HG03039 (cell line): ENCODE results near the gene PPP1R9B.

Source experiments
- ATAC-seq: cut with Tn5 transposase; IDR thresholded peaks from one replicate; pipeline ENCODE4 v1.9.1; 2021; ENCODE audit warnings: mild to moderate bottlenecking, moderate library complexity; ENCODE audit not compliant: unreplicated experiment

PPP1R9B gene

DNA sequence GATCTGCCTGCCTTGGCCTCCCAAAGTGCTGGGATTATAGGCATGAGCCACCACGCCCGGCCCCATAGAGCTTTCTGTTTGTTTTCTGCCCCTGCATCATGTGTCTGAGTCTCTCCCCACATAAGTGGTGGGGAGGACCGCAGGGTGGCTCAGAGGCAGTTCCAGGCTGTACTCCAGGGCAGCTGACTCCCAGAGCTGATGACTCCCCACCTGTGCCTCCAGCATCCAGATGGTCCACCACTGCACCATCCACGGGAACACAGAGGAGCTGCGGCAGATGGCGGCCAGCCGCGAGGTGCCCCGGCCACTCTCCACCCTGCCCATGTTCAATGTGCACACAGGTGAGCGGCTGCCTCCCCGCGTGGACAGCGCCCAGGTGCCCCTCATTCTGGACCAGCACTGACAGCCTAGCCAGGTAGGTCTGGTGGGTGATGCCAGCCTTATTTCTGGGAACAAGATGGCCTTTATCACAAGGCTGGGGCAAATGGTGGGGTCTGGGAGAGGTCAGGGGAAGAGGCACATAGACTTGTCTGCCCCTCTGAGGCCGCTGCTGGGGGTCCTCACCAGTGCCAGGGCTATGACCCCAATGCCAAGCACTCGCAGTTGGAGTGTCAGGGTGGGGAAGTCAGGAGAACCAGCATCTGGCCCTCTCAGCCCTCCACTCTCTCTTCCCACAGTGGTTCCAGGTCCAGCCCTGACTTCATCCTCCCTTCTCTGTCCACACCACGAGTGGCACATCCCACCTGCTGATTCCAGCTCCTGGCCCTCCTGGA, 24.7 kb upstream of the PPP1R9B start:
- no peak for ATAC-seq

DNA sequence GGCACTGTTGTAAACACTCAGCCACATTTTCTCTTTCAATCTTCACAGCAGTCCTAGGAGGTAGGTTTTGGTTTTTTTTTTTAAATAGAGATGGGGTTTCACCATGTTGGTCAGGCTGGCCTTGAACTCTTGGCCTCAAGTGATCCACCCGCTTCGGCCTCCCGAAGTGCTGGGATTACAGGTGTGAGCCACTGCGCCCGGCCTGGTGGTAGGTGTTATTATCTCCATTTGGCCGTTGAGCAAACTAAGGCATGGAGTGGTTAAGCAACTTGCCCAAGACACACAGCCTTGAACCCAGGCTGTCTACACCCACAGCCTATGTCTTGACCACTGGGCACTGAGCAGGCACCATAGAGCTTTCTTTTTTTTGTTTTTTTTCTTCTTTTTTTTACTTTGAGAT, 24.0 kb upstream of the PPP1R9B start:
- ATAC-seq: no peak

DNA sequence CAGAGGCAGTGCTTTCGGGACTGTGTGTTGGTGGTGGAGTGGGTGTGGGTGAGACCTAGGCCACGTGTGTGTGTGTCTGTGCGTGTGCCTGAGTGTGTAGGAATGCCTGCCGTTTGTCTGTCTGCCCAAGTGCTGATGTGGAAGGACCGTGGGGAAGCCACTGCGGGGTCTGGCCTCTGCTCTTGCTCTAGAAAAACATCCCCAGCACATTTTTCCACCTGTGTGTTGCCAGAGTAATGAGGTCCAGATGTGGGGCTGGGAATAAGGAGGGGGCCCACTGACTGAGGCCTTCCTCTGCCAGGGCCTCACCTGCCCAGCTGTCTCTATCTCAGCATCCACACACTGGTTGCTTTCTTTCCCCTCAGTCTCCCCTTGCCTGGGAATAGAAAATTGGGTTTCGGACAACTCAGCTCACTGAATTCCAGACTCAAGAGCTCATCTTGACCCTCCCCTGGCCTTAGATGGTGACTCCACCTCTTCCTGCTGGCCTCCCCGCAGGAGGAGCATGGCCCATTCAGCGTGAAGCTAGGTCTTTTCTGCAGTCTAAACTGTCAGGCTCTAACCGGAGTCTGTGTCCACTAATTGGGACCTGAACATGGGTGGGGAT, 23.0 kb upstream of the PPP1R9B start:
- ATAC-seq: no peak

DNA sequence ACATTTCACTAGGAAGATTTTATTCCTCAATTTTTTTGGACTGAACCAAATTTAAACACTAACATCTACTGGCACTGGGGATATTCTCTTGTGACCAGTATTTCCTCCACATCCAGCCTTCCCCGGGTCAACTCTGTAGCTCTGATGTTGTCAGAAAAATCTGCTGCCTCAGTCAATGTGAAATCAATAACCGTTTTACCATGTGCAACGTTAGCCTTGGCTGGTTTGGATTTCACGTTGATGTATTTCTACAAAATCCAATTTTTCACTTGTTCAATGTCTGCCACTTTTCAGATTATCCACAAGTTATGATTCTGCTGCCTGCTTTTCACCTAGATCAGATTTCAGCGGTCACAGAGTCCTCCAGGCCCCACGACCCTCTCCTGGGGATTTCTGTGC, 22.5 kb upstream of the PPP1R9B start:
- no peak for ATAC-seq

DNA sequence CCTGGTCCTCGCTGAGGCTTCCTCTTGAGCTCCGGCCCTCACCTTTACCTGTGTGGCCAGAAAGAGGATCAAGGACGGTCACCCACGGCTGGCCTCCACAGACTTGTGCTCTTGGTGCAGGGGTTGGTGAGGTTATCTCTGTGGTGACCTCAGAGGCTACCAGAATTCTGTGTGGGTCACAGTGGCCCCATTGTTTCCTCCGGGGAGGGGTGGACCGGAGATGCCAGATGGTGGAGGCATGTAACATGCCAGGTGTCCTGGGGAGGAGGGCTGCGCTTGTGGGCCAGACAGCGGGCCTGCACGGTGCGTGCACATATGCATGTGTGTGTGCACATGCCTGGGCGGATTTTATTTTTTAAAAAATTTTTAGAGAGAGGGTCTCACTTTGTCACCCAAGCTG, 21.7 kb upstream of the PPP1R9B start:
- no peak for ATAC-seq

DNA sequence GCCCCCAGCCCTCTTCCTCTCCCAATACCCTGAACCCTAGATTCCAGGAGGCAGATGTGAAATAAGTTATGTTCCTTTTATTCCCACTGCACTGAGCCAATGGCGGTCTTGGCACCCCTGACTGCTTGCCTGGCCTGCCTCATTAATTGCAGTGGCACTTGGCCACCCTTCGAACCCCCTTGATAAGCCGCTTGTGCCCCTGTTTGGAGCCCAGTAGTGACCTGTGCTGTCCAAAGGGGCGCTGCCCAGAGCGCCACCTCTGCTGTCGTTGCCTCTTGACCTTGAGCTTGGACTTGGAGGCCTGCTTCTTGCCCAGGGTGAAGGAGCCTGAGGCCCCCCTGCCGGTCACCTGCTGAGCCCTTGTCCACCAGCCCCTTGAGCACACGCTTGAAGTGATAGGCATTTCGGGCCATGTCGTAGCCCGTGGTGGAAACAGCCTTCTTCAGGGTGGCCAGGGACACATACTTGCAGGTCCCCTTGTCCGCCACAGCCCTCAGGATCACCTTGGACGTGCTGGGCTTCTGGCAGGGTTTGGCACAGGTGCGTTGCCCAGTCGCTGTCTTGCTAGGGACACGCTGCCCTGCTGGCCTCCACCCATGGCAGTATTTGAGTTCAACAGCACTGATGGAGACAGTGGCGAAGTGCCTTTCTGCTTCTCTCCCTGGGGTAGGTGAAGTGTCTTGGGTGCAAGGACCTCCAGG, 21.0 kb upstream of the PPP1R9B start:
- no peak for ATAC-seq

DNA sequence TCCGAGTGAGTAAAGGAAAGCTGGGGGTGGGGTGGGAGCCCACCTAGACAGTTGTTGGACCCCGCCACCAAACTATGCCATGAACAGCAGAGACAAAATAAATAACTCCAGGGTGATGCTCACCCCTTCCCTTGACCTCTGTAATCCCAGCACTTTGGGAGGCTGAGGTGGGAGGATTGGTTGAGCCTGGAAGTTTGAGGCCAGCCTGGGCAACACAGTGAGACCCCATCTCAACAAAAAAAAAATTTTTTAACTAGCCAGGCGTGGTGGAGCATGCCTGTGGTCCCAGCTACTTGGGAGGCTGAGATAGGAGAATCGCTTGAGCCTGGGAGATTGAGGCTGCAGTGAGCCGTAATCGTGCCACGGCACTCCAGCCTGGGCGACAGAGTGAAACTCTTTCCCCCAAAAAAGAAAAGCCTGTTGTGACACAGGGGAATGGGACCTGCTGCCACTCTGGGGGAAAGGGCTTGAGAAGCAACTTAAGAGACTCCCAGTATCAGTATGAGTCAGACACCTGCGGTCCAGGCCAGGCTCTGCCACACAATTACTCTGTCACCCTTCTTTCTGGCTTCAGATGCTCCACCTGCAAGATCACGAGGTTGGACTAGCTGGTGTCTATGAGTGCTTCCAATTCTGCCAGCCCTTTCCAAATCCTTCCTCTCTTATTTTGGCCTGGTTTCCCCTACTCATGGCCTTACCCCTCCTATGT, 20.3 kb upstream of the PPP1R9B start:
- ATAC-seq: peak; percentile 43

DNA sequence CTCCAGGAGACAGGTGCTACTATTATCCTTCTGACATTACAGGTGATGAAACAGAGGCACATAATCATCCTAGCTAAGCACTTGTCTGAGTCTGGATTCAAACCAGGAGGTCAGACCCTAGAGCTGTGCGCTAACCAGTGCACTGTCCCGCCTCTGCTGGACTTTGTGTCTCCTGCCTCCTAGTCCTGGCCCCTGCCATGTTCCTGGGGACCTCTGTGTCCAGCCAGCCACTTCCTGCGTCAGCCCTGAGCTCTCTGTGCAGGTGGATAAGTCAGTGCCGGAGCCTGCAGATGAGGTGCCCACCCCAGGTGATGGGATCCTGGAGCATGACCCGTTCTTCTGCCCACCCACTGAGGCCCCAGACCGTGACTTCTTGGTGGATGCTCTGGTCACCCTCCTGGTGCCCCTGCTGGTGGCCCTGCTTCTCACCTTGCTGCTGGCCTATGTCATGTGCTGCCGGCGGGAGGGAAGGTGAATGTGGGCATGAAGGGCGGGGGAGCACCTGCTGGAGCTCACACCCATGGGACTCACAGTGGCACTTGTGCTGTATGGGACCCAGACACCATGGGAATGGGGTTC, 19.5 kb upstream of the PPP1R9B start:
- ATAC-seq: no peak

DNA sequence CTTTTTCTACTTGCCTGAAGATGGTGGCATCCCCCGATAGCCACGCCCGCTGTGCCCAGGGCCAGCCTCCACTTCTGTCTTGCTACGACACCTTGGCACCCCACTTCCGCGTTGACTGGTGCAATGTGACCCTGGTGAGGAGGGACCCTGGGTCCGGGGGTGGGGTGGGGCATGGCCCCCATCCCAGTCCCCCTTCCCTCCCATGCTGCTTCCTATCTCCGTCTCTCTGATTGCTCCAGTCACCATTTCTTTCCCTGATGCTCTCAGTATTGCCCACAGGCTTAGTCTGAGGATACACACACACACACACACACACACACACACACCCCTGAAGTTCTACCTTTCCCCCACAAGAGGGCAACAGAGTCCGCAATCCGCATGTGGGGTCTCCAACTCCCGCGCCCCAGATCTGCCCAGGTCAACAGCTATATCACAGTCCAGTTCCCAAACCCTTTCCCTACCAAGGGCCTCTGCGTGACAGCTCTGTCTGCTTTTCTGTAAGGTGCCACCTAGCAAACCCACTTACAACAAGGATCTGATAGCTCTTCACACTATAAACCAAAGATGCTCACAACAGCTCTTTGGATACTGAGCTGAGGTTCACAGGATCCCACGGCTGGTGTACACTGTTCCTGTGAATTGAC, 18.8 kb upstream of the PPP1R9B start:
- ATAC-seq: no peak

DNA sequence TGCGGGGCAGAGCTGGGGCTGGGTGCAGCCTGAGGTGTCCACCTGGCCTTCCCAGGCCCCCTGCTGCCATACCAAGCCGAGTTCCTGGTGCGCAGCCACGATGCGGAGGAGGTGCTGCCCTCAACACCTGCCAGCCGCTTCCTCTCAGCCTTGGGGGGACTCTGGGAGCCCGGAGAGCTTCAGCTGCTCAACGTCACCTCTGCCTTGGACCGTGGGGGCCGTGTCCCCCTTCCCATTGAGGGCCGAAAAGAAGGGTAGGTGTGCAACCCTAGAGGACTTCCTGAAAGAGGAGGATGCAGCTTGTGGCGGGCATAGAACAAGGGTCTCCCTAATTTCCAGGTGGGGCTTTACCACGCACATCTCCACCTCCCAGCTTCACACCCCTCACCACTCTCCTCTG, 17.8 kb upstream of the PPP1R9B start:
- no peak for ATAC-seq

DNA sequence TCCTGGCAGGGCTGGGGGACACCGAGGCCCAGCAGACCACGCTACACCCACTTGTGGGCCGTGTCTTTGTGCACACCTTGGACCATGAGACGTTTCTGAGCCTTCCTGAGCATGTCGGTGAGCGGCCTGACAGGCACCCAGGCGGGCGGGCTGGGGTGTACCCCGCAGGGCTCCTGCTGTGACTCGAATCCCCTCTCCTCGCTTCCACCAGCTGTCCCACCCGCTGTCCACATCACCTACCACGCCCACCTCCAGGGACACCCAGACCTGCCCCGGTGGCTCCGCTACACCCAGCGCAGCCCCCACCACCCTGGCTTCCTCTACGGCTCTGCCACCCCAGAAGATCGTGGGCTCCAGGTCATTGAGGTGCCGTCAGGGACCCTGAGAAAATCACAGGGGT, 16.9 kb upstream of the PPP1R9B start:
- ATAC-seq: no peak

DNA sequence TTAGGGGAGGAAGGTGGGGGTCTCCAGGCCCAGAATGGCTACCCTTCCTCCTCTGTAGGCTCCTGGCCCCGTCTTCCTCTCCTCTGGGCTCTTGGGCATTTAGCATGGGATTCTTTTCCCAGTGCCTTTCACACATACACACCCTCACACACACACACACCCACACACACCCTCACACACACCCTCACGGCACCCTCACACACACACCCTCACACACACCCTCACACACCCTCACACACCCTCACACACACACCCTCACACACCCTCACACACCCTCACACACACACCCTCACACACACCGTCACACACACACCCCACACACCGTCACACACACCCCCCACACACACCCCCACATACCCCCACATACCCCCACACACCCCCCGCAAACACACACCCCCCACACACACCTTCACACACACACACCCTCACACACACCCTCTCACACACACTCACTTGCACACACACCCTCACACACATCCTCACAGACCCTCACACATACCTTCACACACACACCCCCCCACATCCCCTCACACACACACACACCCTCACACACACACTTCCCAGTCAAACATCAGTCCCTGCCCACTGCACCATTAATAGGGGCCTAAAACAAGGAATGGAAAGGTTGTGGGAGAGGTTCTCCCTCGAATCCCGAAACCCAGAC, 16.2 kb upstream of the PPP1R9B start:
- no peak for ATAC-seq

DNA sequence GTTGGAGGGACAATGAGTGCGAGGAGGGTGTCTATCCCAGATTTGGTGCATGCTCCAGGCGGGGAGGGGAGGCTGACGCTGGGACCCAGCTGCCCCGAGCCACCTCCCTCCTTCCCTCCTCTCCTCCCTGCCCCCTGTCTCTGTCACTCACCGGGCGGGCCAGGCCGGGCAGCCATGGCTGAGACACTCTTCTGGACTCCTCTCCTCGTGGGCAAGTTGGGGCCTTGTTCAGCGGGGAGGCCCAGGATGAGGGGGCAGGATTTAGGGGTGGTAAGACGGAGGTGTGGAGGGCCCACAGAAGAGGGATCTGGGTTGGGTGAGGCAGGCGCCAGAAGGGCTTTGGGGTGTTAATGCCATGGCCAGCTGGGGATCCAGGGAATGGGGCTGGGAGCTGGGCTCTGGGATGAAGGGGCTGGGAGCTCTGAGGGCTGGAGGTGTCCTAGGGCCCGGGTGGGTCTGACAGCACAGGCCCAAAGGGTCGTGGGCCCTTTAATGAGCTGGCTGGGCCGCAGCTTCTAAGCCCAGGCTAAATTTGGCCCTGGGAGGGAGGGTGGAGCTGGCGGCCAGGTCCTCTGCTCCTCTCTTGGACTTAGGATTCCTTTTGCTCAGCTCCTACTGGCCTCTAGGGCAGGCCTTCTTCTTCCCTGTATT, 15.5 kb upstream of the PPP1R9B start, which contains the start of gene SGCA:
TSS of gene SGCA (plus strand) at position 139 of the 651 bp plus-strand sequence. CDS start at position 175, 36 bp downstream.
- no peak for ATAC-seq

DNA sequence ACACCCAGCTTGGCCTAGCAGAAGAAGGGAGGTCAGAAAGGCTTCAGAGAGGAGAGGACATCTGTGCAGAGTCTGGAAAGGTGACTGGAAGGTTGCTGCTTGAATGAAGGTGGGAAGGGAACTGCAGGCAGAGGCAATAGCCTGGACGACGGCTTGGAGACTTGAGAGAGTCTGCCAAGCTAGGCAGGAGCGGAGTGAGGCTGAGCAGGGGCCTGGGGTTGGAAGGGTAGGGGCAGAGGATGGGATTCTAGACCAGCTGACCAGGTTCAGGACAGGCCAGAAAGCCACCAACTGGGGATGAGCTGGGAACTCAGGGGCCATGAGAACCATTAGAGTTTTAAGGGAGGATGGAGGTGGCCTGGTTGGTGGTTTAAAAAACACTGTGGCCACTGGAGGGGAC, 15.0 kb upstream of the PPP1R9B start:
- no peak for ATAC-seq

DNA sequence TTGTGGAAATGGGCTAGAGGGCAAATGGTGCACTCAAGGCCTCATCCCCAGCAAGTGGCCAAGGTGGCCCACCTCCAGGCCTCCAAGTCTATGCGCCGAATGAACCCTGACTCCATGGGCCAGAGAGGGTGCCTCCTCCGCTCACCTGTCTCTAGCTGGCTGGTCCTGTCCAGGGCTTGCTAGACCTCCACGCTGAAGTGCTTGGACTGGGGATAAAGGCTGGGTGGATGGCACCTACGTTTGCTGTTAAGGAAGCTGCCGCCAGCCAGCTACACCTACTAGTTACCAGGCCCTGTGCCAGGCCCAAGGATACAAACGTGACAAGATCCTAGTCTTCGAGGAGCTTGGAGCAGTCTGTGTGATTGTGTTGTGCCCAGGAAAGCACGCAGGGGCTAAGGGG, 14.6 kb upstream of the PPP1R9B start:
- no peak for ATAC-seq

DNA sequence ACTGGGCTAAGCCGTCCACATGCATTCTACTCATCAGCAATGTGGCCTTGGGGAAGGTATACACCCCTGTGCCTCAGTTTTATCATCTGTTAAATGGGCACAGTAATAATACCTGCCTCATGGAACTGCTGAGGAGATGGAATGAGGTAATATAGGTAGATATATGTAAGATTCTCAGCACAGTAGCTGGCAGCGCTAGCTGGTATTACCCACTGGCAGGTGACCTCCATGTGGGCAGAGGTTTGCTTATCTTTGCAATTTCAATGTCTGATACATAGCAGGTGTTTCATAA, 14.2 kb upstream of the PPP1R9B start:
- no peak for ATAC-seq

DNA sequence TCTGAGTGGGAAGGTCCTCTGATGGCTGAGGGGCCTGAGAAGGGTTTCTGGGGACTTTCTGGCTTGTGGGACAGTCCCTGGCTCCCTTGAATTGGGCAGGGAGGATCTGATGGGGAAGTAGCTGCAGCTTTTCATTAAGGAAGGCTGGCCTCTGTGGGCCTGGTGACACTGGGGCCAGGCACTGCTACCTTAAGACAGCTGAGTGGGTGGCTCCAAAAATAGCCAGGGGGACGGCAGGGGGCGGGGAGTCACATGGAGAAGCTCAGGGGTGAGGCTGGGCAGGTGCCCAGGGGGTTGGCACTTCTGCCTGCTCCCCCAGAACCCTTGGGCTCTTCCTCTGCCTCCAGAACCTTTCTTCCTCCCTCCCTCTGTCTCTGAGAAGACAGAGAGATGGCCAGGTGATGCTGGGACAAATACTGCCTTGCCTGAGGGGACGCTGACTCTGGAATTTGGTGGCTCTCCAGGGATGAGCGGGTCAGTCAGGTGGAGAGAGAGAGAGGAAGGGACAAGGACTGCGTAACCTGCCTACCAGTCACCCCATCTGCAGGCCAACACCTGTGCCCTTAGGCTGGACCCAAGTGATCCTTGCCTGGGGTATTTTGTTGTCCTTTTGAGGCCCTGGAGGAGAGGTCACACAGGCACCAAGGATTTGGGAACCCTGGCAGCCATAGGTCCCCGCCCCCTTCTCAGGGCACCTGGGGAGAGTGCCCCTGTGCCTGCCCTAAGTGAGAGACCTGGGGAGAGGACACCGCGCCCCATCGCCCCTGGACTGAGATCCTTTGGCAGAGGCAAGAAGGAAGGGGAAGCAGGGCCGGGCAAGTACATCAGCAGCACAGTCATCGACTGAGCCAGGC, 13.6 kb upstream of the PPP1R9B start:
- ATAC-seq: no peak

DNA sequence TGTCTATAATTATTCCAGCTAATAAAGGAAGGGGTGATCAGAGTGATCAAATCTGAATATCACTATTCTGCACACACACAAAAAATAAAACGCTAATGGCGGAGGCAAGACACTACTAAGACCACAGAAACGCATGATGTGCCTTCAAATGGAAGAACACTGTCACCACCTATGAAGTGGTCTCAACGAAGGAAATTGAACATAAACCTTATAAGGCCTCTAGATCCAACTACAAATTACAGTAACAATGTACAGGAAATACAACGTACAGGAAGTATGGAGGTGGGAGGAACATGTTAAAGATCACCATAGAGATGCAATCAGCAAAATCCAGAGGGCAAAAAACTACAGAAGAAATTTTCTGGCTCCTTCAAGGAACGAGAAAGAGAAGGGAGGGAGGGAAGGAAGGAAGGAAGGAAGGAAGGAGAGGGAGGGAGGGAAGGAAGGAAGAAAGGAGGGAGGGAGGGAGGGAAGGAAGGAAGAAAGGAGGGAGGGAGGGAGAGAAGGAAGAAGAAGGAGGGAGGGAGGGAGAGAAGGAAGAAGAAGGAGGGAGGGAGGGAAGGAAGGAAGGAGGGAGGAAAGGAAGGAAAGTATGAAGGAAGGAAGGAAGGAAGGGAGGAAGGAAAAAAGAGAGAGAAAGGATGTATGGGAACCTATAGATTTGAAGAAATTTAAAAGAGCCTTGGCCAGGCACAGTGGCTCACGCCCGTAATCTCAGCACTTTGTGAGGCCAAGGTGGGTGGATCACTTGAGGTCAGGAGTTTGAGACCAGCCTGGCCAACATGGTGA, 12.2 kb upstream of the PPP1R9B start:
- no peak for ATAC-seq
